ENCODE results near the gene LLGL2.
"Not testable (repeated sequence)": the region's sequence is repeated elsewhere in the genome, so short reads cannot be mapped to it uniquely, and the experiment has no call there.

Gene LLGL2

DNA sequence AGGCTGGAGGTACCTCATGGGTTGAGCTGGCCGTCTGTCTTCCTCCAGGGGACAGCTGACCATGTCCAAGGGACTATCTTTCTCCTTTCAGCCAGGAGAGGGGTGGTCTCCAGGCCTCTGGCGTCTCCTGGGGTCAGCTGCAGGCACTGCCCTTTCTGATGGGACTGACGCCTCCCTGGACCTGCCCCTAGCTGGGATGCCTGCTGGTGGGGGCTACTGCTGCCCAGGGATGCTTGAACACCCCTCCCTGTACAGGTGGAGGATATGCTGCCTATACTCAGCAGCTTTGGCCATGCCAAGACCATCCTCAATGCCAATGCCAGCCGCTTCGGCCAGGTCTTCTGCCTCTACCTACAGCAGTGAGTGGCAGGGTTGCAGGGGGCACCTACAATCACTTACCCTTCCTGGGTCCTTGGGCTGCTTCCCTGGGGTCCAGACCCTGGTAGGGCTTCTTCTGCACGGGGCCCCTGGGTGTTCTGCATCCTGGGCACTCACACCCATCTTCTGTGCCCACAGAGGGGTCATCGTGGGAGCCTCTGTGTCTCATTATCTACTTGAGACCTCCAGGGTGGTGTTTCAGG is 66.3 kb downstream of the LLGL2 start:
- no peak for DNase-seq (ENCODE audit: low read depth)

DNA sequence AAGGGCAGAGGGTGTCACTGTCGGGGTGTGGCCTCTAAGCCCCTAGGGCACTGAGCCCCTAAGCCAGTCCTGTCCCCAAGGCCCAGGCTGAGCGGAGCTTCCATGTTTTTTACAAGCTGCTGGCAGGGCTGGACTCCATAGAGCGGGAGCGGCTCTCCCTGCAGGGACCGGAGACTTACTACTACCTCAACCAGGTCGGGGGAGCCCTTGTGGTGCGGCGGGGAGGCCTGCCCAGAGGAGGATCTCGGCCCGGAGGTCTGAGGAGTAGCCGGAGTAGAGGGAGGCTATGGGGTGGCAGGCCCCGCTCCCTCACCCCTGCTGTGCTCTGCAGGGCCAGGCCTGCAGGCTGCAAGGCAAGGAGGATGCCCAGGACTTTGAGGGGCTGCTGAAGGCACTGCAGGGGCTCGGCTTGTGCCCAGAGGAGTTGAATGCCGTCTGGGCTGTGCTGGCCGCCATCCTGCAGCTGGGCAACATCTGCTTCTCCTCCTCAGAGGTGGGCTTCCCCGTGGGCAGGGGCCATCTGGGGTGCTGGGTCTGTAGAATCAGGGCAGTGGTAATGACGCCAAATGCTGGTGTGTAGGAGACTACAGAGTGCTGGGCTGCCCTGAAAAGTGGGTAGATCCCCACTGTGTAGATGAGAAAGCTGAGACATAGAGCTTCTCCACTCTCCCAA is 67.0 kb downstream of the LLGL2 start:
- no peak for DNase-seq (ENCODE audit: low read depth)

DNA sequence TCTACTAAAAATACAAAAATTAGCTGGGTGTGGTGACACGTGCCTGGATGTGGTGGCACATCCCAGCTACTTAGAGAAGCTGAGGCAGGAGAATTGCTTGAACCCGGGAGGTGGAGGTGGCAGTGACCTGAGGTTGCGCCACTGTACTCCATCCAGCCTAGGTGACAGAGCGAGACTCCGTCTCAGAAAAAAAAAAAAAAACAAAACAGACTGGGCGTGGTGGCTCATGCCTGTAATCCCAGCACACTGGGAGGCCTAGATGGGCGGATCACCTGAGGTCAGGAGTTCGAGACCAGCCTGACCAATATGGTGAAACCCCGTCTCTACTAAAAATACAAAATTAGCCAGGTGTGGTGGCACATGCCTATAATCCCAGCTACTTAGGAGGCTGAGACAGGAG is 67.9 kb downstream of the LLGL2 start:
- DNase-seq (ENCODE audit: low read depth), result not testable (repeated sequence)

DNA sequence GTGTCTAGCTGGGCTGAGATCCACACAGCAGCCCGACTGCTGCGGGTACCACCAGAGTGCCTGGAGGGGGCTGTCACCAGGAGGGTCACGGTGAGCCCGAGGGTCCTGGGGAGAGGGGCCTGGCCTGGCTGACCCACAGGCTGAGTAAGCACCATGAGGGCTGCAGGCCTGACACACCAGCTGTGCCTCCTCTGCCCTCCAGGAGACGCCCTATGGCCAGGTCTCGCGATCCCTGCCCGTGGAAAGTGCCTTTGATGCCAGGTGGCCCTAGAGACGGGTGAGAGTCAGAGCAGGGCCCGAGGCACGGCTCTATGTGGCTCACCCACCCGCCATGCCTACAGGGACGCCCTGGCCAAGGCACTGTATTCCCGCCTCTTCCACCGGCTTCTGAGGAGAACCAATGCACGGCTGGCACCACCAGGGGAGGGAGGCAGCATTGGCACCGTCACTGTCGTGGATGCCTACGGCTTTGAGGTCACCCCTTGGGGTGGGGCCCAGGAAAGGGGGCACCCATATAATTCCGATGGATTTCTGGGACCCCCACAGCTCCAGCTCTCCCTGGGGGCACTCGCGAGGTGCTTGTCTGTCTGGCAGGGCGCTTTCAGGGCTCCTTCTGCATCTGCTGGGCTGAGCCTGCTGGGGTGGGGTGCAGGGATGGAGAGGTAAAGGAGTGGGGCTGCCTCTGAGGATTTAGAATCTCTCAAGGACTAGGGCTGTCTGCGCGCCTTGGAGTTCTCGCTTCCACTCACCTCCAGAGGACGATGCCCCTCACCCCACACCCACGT is 69.2 kb downstream of the LLGL2 start:
- no peak for DNase-seq (ENCODE audit: low read depth)

DNA sequence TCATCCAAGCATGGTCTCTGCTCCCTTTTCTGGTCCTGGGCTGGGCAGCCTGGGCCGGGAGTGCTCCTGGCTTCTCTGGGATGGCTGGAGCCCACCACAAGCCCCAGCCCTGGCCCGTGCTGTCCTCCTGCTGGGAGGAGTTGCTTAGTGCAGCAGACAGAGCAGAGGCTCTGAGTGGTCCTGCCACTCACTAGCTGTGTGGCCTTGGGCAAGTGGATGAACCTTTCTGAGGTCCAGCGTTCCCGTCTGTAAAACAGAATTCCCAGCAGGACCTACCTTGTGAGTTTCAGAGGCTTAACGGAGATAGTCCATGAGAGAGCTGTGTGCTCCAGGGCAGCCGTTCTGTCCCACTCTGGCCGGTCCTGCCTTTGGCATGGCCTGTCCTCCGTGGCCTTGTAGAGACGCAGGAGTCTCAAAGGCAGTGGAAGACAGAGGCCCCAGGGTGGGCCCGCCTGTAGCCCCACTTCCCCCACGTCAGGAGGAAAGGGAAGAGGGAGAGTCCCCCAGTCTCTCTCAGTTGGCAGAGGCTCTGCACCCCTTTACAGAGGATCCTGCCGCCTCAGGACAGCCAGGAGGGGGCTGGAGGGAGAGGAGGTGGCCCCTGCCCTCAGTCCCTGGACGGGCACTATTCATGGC is 69.9 kb downstream of the LLGL2 start:
- DNase-seq (ENCODE audit: low read depth), result no peak

DNA sequence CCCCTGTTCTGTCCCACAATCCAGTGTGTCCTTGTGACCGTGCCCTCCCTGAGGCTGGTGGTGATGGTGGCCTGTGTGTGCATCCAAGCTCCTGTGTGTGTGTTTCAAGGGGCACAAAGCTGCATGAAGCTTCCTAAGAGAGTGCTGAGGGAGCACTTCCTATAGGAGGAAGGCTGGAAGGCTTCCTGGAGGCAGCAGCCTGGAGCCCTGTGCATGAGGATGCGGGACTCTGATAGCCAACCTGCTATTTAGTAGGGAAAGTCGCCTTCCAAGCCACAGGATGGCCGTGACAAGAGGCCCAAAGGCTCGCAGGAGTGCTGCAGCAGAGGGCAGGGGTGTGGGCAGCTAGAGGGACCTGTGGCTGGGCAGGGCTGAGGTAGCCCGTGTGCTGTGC is 70.4 kb downstream of the LLGL2 start:
- DNase-seq (ENCODE audit: low read depth), result no peak

DNA sequence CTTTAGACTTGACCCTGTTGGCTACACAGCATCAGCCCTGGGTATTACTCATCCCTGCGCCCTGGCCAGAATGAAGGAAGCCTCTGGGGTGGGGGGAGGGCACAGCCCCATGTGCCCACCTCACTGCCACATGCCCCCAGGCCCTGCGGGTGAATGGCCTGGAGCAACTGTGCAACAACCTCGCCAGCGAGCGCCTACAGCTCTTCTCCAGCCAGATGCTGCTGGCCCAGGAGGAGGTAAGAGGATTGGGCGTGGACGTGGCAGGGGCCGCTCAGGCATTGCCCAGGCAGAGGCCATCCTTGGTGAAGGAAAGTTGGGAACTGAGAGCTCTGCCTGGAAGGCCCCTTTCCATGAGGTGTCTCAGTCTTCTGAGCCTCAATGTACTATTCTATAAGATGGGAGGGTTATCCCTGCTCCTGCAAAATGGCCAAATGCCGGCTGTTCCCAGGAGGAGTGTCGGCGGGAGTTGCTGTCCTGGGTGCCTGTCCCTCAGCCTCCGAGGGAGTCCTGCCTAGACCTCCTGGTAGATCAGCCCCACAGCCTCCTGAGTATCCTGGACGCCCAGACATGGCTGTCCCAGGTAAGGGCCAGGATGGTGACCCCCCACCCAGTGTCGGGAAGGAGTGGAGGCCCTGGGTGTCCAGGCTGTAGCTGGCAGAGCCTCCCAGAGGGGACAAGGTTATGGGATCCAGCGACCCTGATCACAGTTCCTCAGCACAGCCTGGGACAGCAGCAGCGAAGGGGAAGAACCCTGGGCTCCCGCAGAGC is 71.0 kb downstream of the LLGL2 start:
- no peak for DNase-seq (ENCODE audit: low read depth)

DNA sequence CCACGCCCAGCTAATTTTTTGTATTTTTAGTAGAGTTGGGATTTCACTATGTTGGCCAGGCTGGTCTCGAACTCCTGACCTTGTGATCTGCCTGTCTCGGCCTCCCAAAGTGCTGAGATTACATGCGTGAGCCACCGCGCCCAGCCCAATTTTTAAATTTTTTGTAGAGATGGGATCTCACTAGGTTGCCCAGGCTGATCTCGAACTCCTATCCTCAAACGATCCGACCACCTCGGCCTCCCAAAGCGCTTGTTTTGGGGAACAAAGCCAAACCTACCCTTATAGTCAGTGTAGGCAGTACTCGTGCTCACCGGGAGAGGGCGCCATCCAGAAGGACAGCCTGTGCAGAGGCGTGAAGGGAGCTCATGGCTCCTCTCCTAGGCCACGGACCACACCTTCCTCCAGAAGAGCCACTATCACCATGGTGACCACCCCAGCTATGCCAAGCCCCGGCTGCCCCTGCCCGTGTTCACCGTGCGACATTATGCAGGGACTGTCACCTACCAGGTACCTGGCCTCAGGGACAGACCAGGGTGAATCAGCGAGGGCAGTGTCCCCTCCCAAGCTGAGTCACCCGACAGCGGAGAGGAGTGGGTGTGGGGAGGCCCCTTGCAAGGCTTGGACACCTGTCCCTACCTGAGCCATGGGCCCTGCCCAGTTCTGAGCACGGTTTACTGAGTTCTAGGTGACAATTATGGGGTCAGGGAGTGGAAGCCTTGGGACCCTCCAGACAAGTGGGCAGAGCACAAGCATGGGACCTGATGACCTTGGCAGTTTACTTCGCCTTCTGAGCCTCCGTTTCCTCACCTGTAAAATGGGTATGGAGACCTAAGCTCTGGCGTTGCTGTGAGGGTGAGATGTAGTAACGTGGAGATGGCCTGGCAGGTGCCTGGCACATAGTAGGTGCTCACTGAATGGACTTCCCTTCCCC is 75.8 kb downstream of the LLGL2 start:
- no peak for DNase-seq (ENCODE audit: low read depth)

DNA sequence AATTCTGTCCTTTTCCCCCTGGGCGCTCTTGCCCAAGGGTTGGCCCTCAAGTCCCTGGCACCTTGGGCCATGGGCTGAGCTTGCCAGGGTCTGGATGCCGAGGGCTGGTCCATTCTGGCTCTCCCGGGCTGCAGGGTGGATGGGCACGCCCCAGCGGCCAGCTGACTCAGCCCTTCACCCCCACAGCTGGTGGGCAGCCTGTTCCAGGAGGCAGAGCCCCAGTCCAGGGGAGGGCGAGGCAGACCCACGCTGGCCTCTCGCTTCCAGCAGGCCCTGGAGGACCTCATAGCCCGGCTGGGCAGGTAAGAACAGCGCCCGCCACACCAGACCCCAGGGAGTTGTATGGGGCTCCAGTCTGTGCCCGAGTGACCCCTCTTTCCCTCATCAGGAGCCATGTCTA is 77.1 kb downstream of the LLGL2 start:
- DNase-seq (ENCODE audit: low read depth), result no peak

DNA sequence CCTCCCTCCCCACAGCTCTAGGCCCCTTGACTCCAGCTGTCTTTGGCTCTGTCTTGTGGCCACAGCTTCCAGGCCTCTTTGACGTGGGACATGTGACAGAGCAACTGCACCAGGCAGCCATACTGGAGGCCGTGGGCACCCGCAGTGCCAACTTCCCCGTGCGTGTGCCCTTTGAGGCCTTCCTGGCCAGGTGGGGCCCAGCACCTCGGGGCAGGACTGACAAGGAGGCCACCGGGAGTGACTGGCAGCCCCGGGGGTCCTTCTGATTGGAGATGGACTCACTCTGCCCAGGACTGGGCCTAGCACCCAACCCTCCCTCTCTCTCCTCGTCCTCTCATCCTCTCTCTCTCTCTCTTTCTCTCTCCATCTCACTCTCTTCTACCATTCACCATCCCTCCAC is 77.6 kb downstream of the LLGL2 start:
- DNase-seq (ENCODE audit: low read depth), result no peak

DNA sequence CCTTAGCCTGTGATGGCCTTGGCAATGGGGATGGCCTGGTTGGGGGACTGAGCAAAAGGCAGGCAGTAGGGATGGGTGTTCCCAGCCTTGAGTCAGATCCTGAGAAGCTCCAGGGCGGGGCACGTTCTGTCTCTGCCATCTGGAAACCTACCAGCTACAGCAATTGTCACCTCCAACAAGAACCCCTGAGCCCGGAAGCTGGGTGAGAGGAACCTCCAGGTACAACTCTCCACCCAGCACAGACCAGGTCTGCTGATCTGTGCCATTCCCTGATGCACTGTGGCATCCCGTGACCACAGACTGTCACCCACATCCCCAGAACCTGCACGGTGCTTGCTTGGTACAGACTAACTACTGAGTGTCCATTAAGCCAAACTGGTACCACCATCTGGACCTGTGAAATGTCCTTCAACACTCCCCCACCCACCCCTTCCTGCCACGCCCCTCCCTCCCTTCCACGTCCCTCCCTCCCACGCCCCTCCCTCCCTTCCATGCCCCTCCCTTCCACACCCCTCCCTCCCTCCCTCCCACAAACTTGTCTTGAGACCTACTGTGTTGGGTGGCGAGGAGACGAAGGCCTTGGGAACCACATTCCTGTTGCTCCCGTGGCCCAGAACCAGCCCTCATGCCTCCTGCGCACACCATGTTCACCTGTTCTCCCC is 78.7 kb downstream of the LLGL2 start:
- DNase-seq (ENCODE audit: low read depth), result no peak

DNA sequence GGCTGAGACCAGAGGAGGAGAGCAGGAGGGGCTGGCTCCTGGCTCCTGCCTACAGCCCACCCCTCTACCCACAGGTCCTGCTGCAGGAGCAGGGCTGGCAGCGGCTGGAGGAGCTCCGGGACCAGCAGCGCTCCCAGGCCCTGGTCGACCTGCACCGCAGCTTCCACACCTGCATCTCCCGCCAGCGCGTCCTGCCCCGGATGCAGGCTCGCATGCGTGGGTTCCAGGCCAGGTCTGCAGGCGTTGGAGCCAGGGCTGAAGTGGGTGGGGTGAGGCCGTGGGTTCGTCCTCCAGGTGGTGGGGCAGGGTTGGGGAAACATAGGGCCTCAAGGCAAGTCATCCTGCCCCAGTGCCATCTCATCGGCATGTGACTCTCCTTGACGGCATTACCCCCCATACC is 80.3 kb downstream of the LLGL2 start:
- DNase-seq (ENCODE audit: low read depth), result no peak

DNA sequence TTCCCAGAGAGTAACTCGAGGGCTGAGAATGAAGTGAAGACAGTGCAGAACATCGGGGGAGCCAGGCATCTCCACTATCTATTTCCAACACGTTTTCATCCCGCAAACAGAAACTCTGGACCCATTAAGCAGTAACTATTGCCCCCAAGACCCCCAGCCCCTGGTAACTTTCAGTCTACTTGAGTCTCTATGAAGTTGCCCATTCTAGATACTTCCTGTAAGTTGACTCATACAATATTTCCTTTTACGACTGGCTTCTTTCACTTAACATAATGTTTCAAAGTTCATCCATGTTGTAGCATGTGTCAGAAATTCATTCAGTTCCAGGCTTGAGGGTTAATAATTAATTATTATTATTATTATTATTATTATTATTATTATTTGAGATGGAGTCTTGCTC is 81.6 kb downstream of the LLGL2 start:
- no peak for DNase-seq (ENCODE audit: low read depth)

DNA sequence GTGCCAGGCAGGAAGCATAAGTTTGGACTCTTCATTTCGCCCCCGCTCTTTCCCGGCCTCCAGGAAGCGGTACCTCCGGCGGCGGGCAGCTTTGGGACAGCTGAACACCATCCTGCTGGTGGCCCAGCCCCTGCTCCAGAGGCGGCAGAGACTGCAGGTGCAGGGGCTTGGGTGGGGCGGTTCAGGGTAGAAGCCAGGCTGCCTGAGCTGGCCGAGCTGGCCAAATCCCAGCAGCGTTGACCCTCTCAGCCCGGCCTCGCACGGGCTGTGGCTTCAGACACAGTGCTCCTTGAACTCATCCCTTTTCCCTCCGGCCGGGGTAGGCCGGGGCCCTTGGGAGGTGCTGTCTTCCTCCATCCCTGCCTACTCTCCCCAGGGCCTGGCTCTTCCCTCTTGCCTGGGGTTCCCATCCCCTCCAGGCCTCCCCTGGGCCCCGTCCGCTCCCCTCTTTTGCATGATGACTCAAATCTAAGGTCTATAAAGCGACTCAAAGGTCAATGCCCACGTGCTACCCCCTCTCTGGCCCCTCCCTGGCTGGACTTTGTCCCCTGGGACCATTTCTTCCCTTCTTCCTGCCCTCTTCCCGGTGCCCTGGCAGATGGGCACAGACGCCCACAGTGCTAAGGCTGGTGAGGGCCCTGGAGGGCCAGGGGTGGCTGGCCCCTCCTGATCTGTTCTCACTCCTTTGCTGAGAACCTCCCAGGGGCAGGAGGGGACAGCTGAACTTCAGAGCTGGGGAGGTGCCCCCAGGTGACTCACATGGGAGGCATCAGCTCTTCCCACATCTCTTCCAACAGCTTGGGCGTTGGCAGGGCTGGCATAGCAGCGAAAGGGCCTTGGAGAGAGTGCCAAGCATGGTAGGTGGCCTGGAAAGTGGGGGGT is 84.8 kb downstream of the LLGL2 start:
- DNase-seq (ENCODE audit: low read depth), result no peak

DNA sequence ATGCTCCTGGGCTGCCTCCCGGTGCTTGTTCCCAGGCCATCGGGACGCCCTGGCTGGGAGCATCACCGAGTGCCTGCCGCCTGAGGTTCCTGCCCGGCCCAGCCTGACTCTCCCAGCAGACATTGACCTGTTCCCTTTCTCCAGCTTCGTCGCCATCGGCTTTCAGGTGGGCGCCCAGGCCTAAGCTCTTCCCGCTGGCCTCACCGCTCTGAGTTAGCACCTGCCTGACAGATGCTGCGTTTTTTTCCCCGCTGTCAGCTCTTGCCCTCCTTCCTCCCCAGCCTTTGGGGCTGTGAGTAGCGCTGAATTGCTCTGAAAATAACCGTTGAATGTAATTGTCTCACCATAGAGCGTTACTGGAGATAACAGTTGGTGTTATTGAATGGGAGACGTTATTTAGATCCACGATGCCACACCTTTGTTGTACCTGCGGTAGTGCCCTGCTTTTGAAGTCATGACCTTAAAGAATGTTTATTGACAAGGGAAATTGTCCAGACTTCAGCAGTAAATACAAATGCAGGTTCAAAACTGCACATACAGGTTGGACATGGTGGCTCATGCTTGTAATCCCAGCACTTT is 86.4 kb downstream of the LLGL2 start:
- no peak for DNase-seq (ENCODE audit: low read depth)

DNA sequence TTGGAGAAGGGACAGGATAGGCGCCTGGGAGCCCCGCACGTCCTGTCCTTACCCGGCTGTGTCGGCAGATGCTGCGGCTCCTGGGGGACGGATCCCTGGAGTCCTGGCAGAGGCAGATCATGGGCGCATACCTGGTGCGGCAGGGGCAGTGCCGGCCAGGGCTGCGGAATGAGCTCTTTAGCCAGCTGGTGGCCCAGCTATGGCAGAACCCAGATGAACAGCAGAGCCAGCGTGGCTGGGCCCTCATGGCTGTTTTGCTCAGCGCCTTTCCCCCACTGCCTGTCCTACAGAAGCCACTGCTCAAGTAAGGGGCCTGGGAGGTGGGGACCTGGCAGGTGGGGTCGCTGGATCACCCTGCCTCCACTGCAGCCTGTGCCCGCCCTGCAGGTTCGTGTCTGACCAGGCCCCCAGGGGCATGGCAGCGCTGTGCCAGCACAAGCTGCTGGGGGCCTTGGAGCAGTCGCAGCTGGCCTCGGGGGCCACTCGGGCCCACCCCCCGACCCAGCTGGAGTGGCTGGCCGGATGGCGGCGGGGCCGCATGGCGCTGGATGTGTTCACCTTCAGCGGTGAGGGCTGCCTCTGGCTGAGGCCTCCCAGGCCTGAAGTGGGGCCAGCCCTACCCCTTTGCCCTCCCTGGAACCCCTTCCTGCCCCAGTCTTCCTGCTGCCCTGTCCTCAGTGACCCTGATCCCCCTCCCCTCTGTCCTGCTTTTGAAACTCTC is 87.6 kb downstream of the LLGL2 start:
- no peak for DNase-seq (ENCODE audit: low read depth)

DNA sequence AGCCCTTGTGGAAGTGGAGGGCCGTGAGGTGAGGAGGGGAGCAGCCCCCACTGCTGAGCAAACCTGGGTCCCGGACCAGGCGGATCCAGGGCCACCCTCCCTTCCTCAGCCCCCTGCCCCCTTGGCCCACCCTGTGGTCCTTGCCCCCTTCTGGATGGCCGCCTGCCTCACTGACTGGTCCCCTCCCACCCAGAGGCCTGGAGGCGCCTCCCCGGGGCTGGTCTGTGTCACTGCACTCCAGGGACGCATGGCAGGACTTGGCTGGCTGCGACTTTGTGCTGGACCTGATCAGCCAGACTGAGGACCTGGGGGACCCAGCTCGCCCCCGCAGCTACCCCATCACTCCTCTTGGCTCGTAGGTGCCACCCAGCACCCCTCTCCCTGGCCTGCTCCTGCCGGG is 88.5 kb downstream of the LLGL2 start:
- DNase-seq (ENCODE audit: low read depth), result no peak

DNA sequence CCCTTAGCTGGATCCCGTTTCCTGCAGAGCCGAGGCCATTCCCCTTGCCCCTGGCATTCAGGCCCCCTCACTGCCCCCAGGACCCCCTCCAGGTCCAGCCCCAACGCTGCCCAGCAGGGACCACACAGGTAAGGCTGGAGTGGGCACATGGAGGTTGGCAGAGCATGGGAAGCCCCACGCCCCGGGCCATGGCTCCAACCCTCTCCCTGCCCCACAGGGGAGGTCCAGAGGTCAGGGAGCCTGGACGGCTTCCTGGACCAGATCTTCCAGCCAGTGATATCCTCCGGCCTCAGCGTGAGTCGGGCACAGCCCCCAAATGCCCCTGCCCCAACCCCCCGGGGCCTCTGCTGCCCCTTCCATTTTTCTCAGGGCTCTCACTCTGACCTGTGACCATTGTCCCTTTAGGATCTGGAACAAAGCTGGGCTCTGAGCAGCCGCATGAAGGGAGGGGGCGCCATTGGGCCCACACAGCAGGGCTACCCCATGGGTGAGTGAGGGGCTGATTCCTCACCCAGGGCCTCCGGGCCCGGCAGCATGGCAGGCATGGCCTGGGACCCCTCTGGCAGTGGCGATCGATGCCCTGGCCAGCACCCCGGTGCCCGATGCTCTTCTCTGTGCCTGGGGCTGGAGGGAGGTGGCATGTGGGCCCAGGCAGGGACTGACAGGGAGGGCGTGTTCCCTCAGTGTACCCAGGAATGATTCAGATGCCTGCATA is 89.2 kb downstream of the LLGL2 start:
- no peak for DNase-seq (ENCODE audit: low read depth)
